ENCODE measurements around the gene LAP3.

DNA sequence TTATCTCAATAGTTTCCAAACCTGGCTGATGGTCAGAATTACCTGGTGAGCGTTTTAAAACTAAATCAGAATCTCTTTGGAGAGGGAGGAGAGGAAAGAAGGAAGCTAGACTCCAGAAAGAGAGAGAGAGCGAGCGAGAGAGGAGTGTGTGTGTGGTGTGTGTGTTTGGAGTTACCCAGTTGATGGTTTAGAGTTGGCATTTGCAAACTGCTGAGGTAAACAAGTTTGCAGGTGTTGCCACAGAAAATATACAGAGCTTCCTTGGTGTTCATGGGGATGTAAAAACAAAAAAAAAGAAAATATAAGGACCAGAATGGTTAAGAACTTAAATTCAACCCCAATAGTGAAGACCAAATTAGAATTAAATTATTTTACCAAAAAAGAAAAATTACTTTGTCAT is 26.4 kb upstream of the LAP3 start:
- no peak for TF ChIP-seq CTCF (IDR thresholded peaks at IDR 0.05)
- TF ChIP-seq POLR2A (IDR thresholded peaks at IDR 0.05): no peak

All from heart left ventricle (tissue), 13 donors.